Cortex of kidney (tissue), 1 donor: ENCODE results near the gene TLR8.

Source experiments
- DNase-seq: peaks from one replicate; lab custom pipeline; 2025; lab: John Stamatoyannopoulos, UW

Gene TLR8

DNA sequence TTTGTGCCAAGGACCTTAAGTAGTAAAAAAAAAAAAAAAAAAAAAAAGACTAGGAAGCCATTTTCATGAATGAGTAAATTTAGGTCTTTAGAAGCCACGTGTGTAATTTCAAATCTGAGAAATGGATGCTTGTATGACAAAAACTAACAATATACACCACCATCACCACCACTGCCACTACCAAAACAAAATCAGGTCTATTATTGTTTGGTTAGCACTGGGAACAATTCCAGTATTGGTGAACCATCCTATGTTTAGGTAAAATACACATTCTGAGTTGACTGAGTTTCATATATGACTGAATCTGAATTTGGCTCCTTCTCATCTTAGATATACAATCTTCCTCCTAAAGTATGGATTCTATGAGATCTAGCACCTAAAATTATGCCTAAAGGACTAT is 59.7 kb downstream of the TLR8 start:
- no peak for DNase-seq

GRCh38 chrX:12967711-12968465 is 61.5 kb downstream of the TLR8 start:
- DNase-seq, result no peak

DNA sequence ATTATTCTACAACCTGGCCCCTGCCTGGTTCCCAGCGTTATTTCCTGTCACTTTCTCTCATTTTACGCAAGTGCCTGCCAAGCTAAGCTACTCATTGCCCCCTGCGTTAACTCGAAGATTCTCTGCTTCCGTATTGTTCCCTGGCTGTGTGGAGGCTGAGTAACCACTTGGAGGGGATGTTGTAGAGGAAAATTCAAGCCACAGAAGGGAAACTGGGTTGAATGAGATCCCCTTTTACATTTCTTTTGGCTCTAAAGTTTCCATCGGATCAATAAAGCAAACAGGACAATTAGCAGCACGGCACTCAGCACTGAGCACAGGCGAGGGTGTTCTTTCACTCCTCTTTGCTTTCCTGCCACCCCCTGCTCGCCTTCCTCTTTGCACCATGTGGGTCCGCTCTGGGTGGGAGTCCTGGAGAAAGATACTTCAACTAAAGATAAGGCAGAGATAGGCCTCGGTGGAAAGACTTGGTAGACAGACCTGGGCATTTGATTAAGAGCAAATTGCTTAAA is 64.3 kb downstream of the TLR8 start:
- DNase-seq, result no peak

DNA sequence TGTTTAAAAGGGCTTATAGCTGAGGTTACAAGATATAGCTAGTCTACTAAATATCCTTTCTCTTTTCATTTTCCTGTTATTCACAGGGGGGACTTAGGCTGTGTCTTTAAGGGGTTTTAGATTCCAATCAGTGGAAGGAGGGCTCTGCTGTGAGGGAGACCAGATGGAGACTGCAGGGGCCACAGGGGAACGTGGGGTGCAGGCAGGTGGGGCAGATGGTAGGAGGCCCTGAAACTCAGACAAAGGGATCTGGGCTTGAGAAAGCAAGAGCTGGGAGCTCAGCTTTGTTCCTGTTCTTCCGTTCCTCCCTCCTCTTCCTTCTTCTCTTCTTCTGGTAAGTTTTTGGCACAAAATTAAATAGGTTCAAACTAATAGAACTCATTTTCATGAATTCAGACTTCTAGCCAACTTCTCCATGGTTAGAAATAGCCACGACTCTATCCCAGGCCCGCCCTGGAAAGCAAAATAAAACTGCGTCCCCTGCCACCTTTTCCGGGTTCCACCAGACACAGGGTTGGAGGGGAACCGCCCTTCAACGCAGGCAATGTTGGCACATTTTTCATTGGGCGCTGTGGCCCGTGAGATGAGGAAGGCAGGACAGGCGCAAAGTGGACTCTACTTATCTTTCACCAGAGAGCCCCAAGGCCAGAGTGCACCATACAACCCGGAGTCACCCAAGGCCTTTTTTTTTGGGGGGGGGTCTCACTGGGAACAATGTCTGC is 65.0 kb downstream of the TLR8 start:
- no peak for DNase-seq

- no peak for DNase-seq
These were observed 65.8 kb downstream of the TLR8 start for GRCh38 chrX:12972243-12972642.
